HUES48 (cell line): ENCODE measurements around the gene TUBB4B.
A peak's percentile ranks its signal among the peaks of the same experiment; 100 is the strongest.

ENCODE experiments used
- H3K27ac ChIP-seq: one replicate; pipeline ENCODE4 v1.7.0; 2013; ENCODE audit warnings: low read depth, low read length, inconsistent platforms
- H3K27me3 ChIP-seq: 2 replicates; pipeline ENCODE4 v1.6.1; 2013; ENCODE audit warnings: mild to moderate bottlenecking, low read length; ENCODE audit not compliant: control insufficient read depth, insufficient read depth
- H3K36me3 ChIP-seq: 2 replicates; pipeline ENCODE4 v1.6.1; 2013; ENCODE audit warnings: low read length; ENCODE audit not compliant: control insufficient read depth, insufficient read depth
- H3K4me1 ChIP-seq: 2 replicates; pipeline ENCODE4 v1.6.1; 2013; ENCODE audit warnings: mild to moderate bottlenecking, low read length; ENCODE audit not compliant: control insufficient read depth, insufficient read depth
- H3K4me3 ChIP-seq: 2 replicates; pipeline ENCODE4 v1.5.1; 2013; ENCODE audit warnings: mild to moderate bottlenecking, low read depth, low read length
- H3K9ac ChIP-seq: 2 replicates; pipeline ENCODE4 v1.6.1; 2013; ENCODE audit warnings: mild to moderate bottlenecking, low read depth, low read length, moderate library complexity
- H3K9me3 ChIP-seq: 2 replicates; pipeline ENCODE4 v1.6.1; 2013; ENCODE audit warnings: low read length; ENCODE audit not compliant: control insufficient read depth, insufficient read depth

Gene TUBB4B

DNA sequence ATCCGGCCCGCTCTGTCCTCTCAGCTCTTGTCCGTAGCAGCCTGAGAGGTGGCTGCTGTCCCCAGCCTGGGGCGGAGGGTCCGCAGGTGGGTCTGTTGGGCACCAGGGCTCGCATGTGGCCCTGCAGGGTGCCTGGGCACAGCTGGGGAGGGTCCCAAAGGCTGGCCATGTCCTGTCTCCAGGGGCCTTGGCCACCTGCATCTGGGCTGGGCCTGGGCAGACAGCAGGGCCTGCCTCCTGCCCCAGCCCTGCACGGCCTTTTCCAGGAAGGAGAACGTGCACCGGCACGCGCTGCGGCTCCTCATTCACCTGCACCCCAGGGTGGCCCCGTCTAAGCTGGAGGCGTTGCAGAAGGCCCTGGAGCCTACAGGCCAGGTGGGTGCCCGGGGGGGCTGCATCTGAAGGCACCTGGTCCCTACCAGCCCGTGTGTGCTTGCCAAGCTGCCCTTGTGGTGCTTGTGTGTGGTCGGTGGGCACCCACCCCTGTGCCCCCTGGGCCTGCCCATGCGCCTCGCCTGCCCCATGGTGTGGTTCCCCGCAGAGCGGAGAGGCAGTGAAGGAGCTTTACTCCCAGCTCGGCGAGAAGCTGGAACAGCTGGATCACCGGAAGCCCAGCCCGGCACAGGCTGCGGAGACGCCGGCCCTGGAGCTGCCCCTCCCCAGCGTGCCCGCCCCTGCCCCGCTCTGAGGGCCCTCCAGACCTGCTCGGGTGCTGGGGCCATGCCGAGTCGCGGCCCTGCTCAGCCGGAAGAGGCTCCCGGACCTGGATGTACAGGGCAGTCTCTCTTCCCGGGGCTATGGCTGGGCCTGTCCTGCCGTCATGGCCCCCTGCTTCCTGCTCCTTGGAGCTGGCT is 31.4 kb downstream of the TUBB4B start:
- H3K27ac ChIP-seq: no peak overlapping the region
- peaks cover 43% of the 10 kb centered on the region for H3K36me3 ChIP-seq

DNA sequence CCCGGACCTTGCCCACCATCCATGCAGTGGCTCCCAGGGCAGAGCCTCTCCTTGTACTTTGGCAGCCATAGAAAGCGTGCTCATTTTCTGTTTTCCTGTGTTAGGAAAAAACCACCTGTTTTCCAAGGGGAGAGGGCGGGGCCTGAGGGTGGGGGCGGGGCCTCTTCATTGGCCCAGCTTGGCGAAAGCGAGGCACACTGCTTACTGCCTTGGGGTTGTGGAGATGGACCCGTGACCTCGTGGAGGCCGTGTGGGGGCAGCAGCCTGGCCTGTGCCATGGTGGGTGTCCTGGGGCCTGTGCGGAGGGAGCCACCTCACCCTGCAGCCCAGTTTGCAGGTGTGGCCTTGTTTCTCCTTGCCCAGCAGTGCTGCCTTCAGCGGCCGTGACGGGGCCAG is 32.0 kb downstream of the TUBB4B start:
- peaks cover 37% of the 10 kb centered on the region for H3K36me3 ChIP-seq
- no peak overlapping the region for H3K27ac ChIP-seq
- H3K4me3 ChIP-seq: no peak overlapping the region
- H3K9me3 ChIP-seq: no peaks in the 10 kb centered on the region
- peaks cover 19% of the 10 kb centered on the region for H3K4me1 ChIP-seq
- no peaks in the 10 kb centered on the region for H3K27me3 ChIP-seq
- no peak overlapping the region for H3K9ac ChIP-seq

More for the DNA sequence above, 31.4 kb downstream of the TUBB4B start:
- Histone ChIP-seq H3K4me3 (no peak overlapping the region), H3K4me1 (peaks cover 15% of the 10 kb centered on the region), H3K27me3 (no peaks in the 10 kb centered on the region), H3K9ac (no peak overlapping the region), H3K9me3 (no peaks in the 10 kb centered on the region)

DNA sequence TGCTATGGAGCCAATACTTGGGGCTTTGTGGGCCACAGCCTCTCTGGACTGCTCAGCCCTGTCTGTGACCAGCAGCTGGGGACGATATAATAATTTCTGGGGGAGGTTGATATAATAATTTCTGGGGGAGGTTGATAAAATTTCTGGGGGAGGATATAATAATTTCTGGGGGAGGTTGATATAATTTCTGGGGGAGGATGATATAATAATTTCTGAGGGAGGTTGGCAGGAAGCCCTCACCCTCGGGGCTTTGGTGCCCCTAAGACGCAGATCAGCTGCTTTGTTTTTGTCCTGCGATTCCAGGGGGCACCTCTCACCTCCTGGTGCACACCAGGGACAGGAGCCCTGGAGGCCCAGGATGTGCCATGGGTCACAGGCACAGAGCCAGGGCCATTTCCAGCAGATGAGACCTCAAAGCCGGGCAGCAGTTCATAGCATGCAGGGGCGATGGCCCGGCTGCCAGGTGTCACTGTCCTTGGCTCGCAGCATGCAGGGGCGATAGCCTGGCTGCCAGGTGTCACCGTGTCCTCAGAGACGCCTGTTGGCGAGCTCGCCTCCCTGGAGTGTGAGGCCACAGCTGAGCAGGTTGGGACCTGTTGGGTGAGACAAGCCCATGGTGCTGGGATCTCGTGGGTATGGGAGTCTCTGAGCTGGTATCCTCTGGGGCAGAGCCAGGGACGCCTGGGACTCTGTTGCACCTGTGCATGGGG is 32.7 kb downstream of the TUBB4B start:
- no peak overlapping the region for H3K9ac ChIP-seq
- no peak overlapping the region for H3K4me3 ChIP-seq
- H3K27me3 ChIP-seq: peaks cover 4% of the 10 kb centered on the region; the same call in 1 of the 2 replicates
- peaks cover 32% of the 10 kb centered on the region for H3K36me3 ChIP-seq
- peaks cover 19% of the 10 kb centered on the region for H3K4me1 ChIP-seq
- H3K9me3 ChIP-seq: no peaks in the 10 kb centered on the region
- H3K27ac ChIP-seq: no peak overlapping the region

DNA sequence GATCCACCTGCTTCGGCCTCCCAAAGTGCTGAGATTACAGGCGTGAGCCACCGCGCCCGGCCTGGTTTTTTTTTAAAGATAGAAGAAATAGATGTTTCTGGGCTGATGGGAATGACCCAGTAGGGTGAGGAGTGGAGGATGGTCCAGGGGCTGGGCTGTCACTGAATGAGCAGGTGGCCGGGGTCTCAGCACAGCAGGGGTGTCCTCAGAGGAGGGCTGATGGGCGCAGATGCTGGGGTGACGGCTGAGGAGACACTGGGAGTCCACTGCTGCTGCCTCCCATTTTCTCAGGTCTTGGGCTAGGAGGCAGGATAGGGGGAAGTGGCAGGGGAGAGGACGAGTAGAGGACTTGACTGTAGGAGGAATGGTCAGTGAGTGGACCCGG is 34.1 kb downstream of the TUBB4B start:
- H3K36me3 ChIP-seq: peaks cover 22% of the 10 kb centered on the region
- peaks cover 19% of the 10 kb centered on the region for H3K4me1 ChIP-seq
- H3K27me3 ChIP-seq: peaks cover 10% of the 10 kb centered on the region; the same call in 1 of the 2 replicates
- no peak overlapping the region for H3K9ac ChIP-seq
- no peak overlapping the region for H3K4me3 ChIP-seq
- no peaks in the 10 kb centered on the region for H3K9me3 ChIP-seq
- H3K27ac ChIP-seq: no peak overlapping the region

DNA sequence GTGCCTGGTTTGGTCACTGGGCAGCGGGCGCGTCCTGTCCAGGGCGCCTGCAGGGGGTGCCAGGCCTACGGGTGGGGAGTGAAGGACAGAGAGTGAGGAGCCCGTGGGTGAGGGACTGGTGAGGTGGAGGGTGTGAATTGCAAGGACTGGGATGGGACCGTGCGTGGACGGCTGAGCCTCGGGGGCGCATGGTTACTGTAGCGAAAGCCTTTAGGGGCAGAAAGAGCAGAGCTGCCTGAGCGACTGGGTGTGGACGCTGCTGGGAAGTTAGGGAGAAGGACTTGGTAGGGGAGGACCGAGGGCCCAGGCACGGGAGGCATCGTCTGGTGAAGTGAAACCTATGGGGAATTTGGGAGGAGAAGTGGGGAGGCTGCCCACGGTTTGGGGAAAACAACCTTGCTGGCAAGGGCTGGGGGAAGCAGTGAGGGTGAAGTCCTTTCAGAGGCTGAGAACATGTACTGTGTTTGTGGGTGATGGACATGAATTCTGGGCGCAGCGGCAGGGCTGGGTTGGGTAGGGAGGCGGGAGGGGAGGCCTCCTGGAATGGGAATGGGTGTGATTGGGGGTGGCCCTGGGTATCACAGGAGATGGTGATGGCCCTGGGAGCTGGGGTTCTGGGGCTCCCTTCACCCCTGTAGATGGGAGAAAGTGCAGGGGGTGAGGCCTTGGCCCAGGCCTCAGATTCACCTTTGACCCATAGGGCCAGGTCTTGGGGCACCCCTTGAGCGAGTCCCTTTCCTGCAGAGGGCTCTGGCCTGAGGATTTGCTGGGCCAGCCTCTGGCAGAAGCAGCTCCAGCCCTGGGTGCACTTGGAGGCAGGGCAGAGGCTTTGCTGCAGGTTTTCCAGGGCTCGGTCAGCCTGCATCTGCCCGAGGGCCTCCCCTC is 34.7 kb downstream of the TUBB4B start:
- Histone ChIP-seq H3K9me3 (no peaks in the 10 kb centered on the region), H3K27me3 (peaks cover 10% of the 10 kb centered on the region; the same call in 1 of the 2 replicates), H3K36me3 (peaks cover 21% of the 10 kb centered on the region), H3K27ac (peak overlapping the region; percentile 91), H3K4me1 (peaks cover 19% of the 10 kb centered on the region), H3K9ac (no peak overlapping the region), H3K4me3 (no peak overlapping the region)

DNA sequence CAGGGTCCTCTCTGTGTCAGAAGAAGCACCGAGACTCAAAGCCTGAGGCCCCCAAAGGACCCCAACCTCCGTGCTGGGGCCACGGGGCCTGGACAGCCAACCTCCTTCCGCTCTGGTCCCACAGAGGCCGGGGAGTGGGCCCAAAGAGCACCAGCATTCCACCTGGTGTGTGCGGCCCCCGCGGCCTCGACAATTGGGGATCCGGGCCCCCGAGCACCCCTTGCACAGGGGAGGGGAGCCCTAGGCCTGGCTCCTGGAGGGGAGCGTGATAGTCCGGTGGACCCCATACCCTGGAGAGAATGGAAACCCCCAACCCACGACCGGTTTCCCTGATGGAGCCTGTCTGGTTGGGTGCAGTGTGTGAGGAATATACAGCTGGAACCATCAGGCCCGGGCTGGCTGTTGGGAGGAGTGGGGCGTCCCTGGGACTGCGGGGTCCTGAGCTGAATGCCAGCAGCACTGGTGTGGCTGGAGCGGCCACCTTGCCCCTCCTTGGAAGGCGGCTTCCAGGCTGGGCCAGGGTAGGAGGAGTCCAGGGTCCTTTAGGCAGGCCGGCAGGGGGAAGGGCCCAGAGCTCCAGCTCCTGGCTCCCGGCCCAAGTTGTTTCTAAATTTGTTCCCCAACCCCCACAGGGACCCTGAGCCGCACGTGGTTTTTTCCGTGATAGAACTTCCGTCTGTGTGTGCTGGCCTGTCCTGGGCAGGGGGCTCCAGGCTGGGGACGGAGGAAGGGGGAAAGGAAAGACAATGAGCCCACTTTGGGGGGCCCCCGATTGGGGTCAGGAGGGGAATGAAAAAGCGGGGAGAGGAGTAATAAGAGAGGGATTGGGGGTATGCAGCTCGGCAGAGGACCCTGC is 35.6 kb downstream of the TUBB4B start:
- peaks cover 19% of the 10 kb centered on the region for H3K4me1 ChIP-seq
- peak overlapping the region; percentile 54; the same call in 1 of the 2 replicates for H3K4me3 ChIP-seq
- H3K9ac ChIP-seq: peak overlapping the region; percentile 11; the same call in 1 of the 2 replicates
- peaks cover 18% of the 10 kb centered on the region for H3K36me3 ChIP-seq
- peak overlapping the region; percentile 91 for H3K27ac ChIP-seq
- no peaks in the 10 kb centered on the region for H3K9me3 ChIP-seq
- peaks cover 17% of the 10 kb centered on the region; the same call in 1 of the 2 replicates for H3K27me3 ChIP-seq

DNA sequence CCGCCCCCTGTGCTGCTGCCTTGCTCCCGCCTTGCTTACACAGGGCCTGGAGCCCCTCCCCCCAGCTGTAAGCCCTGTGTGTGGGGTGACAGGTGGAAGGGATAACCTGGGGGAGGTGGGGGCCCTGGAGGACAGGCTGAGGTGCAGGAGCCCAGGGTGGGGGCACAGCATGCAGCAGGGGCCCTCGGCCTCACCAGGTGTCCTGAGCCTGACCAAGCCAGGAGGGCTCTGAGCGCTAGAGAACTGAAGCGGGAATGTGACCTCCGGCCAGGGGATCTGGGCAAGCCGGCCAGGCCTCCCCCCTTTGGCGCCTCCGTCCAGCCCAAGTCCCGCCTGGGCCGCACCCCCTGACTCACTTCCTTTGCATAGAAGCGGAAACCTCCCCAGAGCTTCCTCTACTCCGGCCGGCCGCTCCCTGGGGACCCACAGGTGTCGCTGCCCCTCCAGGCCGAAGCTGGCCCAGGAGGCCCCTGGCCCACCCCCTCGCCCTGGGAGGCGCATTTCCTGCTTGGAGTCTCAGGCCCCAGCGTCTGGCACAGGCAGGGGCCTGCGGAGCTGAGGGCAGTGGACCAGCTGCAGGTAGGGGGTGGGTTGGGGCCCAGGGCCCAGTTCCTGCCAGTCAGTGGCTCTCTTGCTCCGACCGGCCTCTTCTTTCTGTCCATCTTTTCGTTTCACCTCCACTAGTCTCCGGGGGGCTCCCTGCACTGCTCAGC is 36.4 kb downstream of the TUBB4B start, which contains the start of gene TOR4A:
Gene TOR4A (plus strand): TSS at position 398 of the 713 bp plus-strand sequence. CDS start 964 bp downstream, outside the sequence.
- Histone ChIP-seq H3K36me3 (peaks cover 11% of the 10 kb centered on the region), H3K9ac (peak within 1 kb of the TSS; percentile 20; the same call in 1 of the 2 replicates), H3K4me3 (peak within 1 kb of the TSS; percentile 54)

DNA sequence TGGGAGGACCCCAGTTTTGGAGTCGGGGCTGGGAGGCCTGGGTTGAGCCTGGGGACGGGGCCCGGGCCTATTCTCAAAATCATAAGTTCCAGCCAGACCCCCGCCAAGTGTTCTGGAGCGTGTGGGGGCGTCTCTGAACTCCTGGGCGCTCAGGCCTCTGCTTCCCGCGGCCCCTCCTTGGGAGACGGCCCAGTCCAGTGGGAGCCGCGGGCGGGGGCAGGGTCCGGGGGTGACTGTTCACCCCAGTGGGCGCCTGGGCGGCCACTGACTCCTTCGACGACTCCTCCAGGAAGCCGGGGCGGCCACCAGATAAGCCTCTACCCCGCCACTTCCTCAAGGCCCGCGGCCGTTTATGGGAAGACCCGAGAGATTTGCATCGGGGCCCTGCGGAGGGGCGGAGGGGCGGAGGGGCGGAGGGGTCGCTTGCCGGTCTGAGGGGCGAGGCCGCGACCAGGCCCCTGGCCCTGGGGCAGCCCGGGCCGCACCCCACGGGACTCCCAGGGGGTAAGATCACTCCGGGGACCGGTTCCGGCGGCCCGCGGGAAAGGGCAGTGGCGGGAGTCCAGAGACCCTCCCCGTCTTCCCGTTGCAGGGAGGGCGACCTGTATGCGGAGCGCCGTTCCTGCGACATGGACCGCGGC is 37.1 kb downstream of the TUBB4B start:
- peak overlapping the region; percentile 91 for H3K27ac ChIP-seq
- peaks cover 6% of the 10 kb centered on the region for H3K36me3 ChIP-seq
- H3K27me3 ChIP-seq: peaks cover 20% of the 10 kb centered on the region
- no peaks in the 10 kb centered on the region for H3K9me3 ChIP-seq
- peaks cover 19% of the 10 kb centered on the region for H3K4me1 ChIP-seq
- H3K9ac ChIP-seq: 0 out of 2 replicates have a peak overlapping the region, but pooled peaks have one; percentile 20
- peak overlapping the region; percentile 54 for H3K4me3 ChIP-seq

More for the DNA sequence above, 36.4 kb downstream of the TUBB4B start, which contains the start of gene TOR4A:
- Histone ChIP-seq H3K9me3 (no peaks in the 10 kb centered on the region), H3K4me1 (peaks cover 19% of the 10 kb centered on the region), H3K27ac (peak within 1 kb of the TSS; percentile 91), H3K27me3 (peaks cover 20% of the 10 kb centered on the region)
